ENCODE results near the gene ENHO.
"Not testable (repeated sequence)": the region's sequence is repeated elsewhere in the genome, so short reads cannot be mapped to it uniquely, and the experiment has no call there.

The ENHO gene

DNA sequence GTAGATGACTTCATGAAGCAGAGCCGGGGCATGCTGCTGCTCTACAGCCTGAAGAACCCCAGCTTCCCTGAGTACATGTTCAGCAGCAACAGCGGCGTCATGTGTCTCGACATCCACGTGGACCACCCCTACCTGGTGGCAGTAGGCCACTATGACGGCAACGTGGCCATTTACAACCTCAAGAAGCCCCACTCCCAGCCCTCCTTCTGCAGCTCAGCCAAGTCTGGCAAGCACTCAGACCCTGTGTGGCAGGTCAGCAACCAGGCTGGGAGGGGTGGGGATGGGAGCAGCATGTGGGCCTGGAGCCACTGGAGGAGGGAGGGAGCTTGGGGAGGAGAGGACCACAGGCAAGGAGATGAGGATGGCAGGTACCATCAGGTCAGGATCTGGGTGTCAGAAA, 16.2 kb downstream of the ENHO start:
- no peak for DNase-seq (ENCODE audit: low read depth)

DNA sequence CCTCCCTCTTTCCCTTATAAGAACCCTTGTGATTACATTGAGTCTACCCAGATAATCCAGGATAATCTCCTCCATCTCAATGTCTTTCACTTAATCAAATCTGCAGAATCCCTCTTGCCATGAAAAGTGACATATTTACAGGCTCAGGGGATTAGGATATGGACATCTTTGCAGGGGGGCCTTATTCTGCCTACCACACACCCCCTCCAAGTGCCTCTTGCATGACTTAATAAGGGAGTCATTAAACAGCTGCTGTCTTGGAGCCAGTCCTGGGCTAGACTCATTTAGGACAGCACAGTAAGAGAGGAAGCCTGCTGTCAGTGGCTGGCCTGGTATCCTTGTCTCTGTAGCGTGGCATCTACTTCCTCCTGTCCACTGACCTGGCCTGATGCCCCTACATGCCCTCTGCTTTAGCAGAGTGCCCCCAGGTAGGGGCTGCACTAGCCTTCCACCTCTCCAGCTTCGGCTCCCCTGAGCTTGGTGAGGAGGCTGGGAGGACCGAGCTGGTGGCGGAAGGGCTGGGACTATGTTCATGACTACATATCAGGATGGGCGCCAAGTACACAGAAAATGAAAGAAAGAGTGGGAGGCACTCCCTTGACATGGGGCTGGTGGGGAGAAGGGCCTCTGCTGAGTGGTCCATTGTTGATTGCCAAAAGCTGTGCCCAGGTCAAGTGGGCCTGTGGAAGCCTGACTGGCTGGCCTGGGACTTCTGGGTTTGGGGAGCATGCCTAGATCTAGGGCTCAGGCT, 17.2 kb downstream of the ENHO start:
- DNase-seq (ENCODE audit: low read depth): no peak

DNA sequence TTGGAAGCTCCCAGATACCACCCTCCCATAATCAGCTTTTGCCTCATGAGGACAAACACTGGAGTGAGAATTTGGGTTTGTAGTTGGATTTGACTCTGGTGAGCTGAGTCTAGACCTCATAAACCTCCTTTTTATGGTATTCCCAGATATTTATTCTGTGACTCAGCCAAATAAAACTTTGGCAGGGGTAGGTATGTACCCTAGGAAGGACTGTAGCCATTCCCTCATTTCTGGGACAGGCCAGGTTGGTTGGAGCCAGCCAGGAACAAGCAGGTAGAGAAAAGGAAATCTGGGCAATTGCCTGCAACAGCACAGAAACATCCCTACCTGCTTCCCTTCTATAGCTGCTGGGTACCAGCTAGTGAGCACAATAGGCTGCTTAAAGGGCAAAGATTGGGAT, 19.4 kb downstream of the ENHO start:
- DNase-seq (ENCODE audit: low read depth): no peak

DNA sequence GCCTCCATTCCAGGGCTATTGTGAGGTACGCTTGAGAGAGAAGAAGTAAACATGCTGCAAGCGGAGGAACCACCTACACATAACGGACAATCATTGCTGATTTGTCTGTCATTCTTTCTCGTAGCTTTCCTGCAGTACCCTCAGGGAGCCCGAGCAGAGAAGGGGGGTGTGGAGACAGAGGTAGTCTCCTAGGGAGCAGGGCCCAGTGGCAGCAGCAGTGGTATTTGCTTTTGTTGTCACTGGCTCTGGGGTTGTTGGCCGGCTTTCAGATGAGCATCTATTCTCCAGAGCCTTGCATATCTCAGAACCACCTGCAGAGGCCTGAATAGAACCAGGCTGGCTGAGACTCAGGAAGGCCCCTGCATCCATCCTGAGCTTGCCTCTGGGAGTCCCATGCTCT, 19.9 kb downstream of the ENHO start:
- DNase-seq (ENCODE audit: low read depth): no peak

DNA sequence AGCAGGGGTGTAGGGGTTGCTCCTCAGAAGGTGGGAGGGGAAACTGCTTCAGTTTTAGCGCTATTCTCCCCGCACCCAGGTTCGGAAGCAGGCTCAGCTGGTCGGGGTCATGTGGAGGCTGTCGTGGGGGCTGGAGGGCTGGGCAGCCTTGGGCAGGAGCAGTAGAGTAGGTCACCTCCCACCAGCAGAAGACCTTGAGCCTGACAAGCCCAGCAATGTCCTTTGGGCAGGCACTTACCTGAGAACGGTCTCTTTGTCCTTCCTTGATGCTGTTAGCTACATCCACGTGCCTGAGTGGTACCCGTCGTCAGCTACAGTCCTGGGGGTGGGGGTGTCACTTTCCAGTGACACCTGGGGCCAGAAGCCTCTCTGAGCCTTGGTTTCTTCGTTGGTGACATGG, 20.3 kb downstream of the ENHO start:
- no peak for DNase-seq (ENCODE audit: low read depth)

DNA sequence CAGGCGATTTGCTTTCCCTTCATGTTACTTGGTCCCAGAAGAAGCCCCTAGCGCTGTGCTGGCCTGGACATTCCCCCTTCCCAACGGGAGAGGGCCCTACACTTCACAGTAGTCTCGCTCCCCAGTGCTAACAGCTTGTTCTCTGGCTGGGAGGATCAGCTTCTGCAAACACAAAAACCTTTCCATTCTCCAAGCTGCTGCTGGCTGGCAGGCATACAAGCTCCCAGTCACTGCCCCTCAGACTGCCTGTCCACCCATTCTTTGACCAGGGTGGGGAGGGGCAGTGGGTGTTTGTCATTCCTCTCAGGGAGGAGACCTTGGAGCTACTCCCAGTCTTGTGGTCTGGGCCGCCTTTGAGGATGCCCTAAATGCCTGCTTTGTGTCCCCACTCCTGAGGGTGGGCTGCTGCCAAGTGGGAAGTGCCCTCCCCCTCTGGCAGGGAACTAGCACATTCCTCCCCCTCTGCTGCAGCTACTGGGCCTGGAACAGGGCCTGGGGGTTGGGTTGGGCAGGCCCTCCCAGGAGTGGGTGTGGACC, 20.8 kb downstream of the ENHO start:
- DNase-seq (ENCODE audit: low read depth): peak; percentile 19

DNA sequence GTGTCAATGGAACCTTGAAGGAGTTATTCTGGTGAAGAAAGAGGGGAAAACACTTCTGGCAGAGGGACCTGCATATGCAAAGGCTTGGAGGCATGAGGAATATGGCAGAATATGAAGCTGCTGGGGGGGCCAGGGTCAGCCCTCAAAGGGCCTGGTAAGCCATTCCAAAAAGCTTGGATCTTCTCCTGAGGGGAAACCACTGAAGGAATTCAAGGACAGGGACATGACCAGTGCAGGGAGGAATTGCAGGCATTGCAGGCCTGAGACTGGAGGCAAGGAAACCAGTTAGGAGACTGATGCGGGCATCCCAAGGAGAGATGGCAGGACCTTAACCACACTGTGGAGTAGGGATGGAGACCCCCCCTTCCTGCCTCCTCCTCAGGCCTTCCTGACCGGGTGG, 21.4 kb downstream of the ENHO start:
- no peak for DNase-seq (ENCODE audit: low read depth)

DNA sequence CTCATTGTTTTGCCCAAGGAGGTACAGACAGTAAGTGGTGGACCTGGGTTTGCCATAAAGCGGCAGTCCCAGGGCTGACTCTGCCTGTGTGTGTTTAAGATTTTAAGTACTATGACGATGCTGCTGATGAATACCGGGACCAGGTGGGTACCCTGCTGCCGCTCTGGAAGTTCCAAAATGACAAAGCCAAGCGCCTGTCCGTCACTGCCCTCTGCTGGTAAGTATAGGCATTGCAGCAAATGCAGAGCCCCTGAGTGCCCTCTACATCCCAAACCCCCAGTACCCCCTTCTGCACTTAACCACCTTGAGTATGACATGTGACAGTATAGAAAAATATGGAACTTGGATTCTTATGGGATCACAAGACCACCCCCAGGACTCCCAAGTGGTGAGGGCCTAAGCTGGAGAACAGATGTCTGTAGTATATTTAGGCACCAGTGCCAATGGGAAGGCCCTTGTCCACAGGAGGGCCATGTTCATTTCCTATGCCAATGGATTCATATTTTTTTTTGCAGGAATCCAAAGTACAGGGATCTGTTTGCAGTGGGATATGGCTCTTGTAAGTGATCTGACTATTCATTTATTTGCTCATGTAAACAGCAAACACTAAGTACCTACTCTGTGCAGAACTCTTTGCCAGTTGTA, 22.0 kb downstream of the ENHO start:
- peak; percentile 42 for DNase-seq (ENCODE audit: low read depth)

DNA sequence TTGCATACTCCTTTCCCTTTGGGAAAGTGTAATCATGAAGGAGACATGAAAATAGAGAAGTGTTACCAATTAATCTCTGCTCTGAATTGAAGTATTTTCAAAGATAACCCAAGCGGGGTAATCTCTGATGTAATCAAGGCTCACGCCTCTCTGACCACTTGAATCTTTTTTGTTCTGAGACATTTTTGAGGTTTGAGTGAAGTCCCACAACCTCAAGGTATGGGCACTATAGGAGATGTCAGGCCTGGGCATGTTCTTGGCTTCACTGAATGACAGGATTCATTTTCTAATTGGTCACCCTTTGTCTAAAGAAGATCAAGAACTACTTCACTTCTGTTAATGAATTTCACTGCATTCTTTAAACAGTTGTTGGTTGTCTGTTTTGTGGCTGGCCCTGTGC, 23.7 kb downstream of the ENHO start:
- no peak for DNase-seq (ENCODE audit: low read depth)

DNA sequence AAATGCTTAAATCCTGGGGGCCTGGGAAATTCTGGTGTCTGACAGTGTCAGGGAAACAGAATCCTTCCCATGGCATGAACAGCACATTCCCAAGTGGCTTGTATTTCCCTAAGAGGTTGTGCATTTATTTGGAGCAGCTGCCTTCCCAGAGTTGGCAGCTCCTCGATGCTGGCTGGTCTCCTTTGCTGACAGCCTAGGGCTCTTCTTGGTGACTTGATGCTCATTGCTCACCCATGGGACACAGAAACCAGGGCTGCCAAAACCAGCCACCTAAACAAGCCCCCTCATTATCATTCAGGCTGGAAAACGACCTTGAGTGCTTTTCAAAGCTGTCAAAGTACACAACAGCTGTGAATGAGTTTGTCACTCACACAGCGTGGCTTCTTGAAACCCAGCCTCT, 24.2 kb downstream of the ENHO start:
- DNase-seq (ENCODE audit: low read depth): no peak

DNA sequence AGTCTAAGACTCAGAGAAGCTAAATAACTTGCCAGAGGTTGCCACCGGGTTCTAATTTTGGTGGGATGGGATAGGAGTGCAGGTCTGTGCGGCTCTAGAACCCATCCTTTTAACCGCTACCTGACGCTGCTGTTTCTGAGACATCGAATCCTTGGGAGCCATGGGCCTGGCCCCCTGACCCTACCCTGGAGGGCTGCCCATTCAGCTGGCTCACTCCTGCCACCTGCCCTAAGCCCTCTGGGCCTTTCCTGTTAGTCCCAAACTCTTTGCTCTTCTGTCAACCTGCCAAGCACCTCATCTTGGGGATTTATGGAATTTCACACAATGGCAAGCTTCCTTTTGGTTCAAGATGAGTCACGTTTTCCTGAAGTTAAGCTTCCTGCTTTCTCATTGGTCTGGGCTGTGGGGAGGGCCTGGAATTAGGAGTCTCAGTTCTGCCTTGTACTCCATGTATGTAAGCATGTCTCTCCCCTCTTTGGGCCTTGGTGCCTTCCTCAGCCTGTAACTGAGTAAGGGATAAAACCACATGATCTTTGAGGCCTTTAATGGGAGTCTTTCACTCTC, 26.6 kb downstream of the ENHO start:
- DNase-seq (ENCODE audit: low read depth): peak; percentile 24

DNA sequence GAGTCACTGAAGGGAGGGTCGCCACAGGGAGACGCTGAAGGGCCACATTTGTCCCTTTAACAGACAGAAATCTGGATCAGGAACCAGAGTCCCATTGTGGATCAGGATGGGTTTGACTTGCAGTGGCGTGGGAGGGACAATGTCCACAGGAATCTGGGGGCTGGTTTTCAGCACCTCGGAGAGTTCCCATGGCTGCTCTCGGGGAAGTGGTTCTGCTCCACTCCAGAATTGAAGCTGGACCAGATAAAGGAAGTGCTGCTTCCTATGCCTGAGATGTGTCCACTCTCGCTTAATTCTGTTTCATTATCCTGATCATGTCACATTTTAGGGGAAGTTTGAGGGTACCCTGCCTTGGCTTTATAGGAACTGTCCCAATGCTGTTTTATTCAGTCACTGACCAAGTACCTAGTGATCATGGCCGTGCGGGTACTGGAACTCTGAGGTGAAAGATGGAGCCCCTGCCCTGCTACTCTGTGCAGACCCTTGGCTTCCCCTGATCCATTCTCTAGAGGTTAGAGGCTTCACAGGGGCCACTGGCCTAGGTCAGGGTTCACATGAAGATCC, 28.7 kb downstream of the ENHO start:
- peak; percentile 58 for DNase-seq (ENCODE audit: low read depth)

DNA sequence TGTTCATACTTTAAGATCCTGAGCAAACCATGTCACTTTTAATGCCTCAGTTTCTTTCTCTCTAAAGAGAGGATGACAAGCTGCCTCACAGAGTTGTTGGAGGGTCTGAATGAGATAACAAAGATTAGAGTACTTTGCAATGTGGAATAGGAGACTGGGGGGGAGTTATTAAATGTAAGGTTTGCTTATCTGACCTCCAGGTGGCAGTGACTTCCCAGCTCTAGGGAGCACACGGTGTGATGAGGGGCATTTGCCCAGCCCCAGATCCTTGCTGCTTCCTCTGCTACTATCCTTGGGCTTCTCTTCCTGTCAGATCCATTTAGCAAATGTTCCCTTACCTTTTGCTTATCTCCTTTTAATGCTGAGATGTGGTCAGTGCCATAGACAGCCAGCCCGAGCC, 30.7 kb downstream of the ENHO start:
- DNase-seq (ENCODE audit: low read depth): peak; percentile 16

DNA sequence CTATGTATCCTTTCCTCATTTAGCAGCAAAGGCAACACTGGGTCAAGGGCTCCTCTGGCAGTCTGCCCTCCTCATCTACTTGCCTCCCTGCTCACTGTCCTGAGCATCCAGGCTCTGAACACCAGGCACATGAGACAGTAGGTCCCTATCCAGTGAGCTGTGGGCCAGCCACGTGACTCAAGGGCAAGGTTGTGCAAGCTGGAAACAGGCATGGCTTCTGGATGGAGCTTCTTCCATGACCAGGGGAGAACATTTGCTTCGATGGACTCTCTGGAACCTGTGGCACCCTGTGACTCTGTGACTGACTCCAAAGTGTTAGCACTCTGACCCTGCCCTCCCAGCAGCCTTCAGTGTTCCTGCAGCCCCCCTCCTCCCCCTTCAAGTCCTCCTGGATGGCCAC, 31.2 kb downstream of the ENHO start:
- DNase-seq (ENCODE audit: low read depth): no peak

DNA sequence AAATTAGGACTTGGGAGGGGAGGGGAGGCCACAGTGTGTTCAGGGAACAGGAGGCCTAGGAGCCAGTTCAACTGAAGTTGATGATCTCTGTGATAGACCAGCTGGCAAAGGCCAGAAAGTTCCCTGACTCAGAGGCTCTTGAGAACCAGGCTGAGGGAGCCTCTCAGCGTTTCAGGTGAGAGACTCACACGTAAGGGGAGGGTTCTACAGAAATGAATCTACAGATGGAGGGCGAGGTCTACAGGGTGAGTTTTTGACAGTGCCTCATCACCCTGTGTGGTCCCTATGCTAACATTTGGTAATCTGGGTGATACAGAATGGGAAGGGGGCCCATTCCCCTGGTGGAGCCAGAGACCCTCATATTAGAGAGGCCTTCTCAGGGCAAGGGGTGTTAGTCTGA, 32.0 kb downstream of the ENHO start:
- DNase-seq (ENCODE audit: low read depth): no peak

DNA sequence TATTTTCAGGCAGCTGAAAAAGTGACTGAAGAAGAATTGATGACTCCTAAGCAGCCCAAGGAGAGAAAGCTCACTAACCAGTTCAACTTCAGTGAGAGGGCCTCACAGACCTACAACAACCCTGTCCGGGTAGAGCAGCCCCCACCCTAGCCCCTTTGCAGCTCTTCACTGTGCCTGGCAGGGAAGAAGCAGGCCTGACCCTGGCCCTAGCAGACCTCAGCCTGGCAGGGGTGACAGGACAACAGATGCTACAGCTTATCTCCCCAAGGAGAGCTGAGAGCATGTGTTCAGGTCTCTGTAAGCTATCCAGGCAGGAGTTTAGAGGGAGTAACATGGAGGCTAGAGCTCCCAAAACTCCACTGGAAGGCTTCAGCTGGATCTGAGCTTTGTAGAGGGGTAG, 32.4 kb downstream of the ENHO start:
- no peak for DNase-seq (ENCODE audit: low read depth)

DNA sequence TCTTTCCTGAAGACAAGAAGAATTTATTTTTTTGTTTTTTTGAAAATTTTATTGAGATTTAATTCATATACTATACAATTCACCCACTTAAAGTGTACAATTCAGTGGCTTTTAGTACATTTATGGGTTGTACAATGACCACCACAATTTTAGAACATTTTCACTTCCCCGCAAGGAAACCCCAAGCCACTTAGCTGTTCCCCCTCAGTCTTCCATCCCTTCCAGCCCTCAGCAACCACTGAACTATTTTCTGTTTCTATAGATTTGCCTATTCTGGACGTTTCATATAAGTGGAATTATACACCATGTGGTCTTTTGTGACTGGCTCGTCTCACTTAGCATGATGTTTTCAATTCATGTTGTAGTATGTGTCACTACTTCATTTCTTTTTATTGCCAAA, 36.2 kb downstream of the ENHO start:
- DNase-seq (ENCODE audit: low read depth): no peak

DNA sequence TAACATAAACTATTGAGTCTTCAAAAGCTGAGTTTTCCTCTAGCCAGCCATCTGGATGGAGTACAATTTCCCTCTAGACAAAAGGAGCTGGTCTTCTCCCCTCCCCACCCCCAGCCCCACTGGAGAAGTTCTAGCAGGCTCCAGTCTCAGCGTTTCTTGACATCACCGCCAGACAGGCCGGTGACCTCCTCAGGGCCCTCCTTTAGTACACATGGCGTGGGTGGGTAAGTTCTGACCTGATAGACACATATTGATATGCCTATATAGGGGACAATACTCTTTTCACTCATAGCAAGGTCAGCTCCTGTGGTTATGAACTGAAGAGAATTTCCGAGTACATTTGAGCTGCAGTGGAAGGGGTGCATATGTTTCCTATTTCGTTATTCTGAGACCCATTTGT, 37.0 kb downstream of the ENHO start:
- DNase-seq (ENCODE audit: low read depth): no peak

DNA sequence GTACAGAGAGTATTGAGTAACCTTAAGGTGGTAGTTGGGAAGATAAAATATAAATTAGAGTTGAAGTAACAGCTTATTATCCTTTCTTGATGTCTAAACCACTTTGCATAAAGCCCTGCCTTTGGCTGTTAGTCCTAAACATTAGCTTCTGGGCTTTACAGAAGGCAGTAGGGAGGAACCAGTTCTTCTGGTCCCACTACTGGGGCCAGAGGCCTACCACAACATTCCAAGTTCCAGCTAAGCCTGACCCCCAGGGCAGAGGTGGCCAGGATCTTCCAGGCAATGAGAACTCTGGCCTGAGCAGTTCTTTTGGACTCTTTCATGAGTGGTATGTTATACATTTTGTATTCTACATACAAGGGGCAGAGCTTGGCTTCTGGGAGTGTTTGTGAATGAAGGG, 38.1 kb downstream of the ENHO start:
- no peak for DNase-seq (ENCODE audit: low read depth)

DNA sequence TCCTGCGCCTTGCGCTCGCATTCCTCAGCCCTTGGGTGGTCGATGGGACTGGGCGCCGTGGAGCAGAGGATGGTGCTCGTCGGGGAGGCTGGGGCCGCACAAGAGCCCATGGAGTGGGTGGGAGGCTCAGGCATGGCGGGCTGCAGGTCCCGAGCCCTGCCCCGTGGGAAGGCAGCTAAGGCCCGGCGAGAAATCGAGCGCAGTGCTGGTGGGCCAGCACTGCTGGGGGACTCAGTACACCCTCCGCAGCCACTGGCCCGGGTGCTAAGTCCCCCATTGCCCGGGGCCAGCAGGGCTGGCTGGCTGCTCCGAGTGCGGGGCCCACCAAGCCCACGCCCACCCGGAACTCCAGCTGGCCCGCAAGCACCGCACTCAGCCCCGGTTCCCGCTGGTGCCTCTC, 40.0 kb downstream of the ENHO start:
- not testable (repeated sequence) for DNase-seq (ENCODE audit: low read depth)

DNA sequence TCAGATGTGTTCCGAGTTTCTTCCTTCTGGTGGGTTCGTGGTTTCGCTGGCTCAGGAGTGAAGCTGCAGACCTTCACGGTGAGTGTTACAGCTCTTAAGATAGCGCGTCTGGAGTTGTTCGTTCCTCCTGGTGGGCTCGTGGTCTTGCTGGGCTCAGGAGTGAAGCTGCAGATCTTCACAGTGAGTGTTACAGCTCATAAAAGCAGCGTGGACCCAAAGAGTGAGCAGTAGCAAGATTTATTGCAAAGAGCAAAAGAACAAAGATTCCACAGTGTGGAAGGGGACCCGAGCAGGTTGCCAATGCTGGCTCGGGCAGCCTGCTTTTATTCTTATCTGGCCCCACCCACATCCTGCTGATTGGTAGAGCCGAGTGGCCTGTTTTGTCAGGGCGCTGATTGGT, 41.2 kb downstream of the ENHO start:
- DNase-seq (ENCODE audit: low read depth): not testable (repeated sequence)

DNA sequence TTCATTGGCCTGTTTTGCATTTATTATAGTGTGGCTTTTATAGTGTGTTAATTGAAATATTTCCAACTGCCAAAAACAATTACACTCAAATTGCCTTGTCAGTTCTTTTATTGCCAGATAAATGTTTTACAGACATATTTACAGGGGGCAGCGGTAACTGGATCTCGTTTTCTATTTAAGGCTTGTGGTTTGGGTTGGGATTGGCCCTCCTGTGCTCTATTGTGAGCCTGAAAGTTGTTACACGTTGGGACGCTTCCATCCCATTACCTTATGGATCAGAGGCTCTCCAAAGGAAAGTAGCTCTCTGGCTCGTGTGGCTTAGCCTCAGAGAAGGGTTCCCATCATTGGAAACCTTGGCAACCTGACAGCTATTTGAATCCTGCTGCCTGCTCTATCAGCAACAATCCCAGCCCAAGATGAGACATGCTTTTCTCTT, 43.3 kb downstream of the ENHO start:
- no peak for DNase-seq (ENCODE audit: low read depth)

DNA sequence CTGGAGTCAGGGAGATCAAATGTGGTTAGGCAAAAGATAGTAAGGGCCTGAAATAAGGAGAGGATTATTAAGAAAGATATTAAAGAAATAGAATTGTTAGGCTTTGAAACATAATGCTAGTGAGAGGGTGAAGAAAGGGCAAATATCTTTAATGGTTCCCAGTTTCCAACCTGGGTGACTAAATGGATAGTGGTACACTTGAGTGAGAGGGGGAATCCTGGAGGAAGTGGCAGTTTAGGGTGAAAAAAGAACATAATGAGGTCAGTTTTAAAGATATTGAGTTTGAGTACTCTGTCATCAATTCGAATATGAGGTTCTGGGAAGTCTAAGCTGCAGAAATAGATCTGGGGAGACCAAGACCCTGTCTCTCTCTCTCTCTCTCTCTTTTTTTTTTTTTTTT, 45.2 kb downstream of the ENHO start:
- no peak for DNase-seq (ENCODE audit: low read depth)
